CD4-positive, alpha-beta T cell treated with Interleukin-15 for 1 hour (primary cell): Measurements from ENCODE around the gene TMEM178B.

Experiments used
- DNase-seq: peaks from one replicate; pipeline ENCODE4 v3.0.0-alpha.2; 2020

The TMEM178B gene

GRCh38 chr7:141265668-141266067 is 191.8 kb downstream of the TMEM178B start:
- no peak for DNase-seq

- no peak for DNase-seq
Measured at GRCh38 chr7:141268614-141269013, 194.8 kb downstream of the TMEM178B start.

DNA sequence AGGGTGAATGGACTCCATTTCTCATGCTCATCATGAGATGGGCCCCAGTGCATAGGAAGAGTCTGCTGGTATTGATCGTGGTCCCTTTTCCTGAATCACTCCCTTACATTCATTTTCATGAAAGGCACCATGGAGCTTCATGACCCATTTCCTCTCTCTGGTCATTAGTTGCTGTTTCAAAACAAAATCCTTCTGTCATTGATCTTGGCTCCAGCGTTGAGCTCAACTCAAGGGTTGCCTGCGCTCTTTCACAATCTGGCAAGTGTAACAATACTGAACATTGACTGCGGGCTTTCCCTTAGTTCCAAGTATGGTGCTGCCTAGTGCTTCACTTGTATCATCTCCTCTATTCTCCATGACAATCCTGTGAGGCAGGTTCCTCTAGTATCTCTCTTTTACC is 197.6 kb downstream of the TMEM178B start:
- DNase-seq: no peak

GRCh38 chr7:141272417-141272816 is 198.6 kb downstream of the TMEM178B start:
- DNase-seq: no peak

DNA sequence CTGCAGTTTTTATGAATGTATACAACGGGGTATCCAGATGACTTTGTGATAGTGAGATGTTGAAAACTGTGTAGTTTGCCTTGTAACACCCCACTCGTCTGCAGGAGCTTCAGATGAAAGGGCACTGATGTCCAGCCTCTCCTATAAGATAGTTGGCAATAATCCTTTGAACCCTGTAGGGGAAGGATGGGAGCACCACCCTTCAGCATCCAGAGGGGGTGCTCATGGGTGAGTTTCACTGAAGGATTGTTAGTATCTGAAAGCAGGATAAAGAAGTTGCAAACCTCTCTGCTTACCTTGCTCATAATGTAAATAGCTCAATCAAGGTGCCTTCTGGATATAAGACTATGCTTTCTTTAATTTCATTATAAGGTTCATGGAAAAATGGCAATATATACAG is 201.5 kb downstream of the TMEM178B start:
- no peak for DNase-seq

- DNase-seq: no peak
Measured at GRCh38 chr7:141276031-141276430, 202.2 kb downstream of the TMEM178B start.

DNA sequence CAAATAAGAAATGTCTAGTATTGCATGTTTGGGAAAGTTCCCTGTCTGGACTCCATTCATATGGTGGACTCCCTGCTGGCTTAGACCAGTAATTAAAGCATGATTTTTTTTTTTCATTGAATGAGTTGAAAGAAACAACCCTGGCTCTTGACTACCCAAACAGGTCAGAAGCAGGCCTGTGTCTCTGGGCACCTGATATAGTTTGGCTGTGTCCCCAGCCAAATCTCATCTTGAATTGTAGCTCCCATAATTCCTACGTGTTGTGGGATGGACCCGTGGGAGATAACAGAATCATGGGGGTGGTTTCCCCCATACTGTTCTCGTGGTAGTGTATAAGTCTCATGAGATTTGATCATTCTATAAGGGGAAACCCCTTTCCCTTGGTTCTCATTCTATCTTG is 206.2 kb downstream of the TMEM178B start:
- no peak for DNase-seq

GRCh38 chr7:141281311-141281710 is 207.4 kb downstream of the TMEM178B start:
- DNase-seq: no peak

DNA sequence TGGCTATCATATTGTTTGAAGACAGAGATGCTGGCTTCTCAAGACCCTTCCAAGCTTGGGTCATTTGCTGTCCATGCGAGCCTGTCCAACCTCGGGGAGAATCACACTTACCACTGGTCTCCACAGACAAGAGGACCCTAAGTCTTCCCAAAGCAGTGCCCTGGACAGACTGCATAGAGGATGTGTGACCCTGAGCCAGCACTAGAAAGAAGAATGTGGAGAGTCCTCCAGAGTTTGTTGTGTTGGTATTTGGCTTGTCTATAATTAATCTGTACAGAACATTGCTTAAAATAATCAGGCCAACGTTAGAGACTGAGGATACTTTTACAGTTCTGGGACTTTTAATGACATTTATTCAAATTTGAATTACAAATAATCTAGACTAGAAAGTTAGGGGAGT is 212.7 kb downstream of the TMEM178B start:
- DNase-seq: no peak

DNA sequence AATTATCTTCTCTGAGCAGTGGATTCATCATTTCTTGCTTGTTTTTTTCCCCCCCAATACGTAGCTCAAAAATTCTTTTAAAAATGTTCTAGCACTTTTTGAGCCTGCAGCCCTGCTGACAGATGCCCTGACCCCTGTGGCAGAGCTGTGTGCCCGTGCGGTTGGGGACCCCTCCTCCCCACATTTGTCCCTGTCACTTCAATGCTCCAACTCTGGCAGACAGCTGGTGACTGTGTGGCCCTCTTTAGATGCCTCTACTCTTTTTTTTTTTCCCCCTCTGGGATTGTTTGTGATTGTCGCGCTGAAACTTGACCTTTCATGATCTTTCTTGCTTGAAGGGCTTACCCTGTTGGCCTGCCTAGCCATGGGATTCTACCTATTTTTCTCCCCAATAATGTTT is 214.1 kb downstream of the TMEM178B start:
- DNase-seq: no peak

DNA sequence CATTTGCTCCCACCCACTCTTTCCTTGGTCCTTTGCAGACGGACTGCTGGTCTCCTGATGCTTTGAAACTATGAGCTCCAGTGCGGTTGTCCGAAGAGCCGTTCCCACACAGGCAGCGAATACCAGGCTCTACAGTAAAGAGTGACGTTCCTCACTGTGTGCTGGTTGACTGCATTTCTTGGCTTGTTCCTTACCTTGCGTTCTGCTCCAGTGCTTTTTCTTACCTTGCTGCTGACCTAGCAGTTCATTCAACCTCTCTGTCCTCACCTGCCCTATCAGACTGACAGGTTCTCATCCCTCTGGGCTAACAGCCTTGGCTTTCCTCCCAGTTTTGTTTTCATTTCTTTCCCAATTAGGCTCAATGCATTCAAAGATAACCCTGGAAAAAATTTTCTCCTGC is 214.8 kb downstream of the TMEM178B start:
- no peak for DNase-seq

DNA sequence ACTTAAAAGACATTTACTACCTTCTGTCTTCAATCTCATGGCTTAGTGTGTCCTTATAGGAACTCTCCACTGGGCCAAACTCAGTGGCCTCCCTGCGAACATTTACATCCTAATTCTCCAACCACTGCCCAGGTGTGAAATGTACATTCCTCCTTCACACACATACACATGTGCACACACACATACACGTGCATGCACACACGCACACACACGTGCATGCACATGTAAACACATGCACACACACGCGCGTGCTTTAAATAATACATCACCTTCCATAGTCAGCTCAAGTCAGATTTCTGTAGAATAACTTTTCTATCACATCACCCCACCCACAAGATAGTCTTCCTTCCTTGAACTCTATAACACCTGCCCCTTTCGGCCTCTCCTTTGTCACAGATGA is 216.5 kb downstream of the TMEM178B start:
- no peak for DNase-seq

DNA sequence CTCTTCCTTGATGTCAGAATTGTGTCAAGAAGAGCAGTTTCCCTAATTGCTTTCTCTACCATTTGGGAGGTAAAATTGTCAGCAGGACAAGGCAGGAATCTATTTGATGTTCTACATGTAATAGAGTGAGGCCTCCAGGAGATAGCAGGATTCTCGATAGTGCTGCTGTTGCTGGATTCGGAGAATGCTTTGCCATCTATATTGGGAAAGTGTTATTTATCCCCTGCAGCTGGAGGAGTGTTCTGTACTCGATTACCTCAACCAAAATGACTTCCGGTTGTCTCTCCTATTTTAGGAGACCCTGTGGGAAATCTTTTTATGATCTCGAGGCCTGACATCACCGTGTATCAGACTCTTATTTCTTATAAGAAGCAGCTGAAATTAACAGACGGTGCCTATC is 217.1 kb downstream of the TMEM178B start:
- DNase-seq: no peak

GRCh38 chr7:141291541-141291940 is 217.7 kb downstream of the TMEM178B start:
- DNase-seq: no peak

DNA sequence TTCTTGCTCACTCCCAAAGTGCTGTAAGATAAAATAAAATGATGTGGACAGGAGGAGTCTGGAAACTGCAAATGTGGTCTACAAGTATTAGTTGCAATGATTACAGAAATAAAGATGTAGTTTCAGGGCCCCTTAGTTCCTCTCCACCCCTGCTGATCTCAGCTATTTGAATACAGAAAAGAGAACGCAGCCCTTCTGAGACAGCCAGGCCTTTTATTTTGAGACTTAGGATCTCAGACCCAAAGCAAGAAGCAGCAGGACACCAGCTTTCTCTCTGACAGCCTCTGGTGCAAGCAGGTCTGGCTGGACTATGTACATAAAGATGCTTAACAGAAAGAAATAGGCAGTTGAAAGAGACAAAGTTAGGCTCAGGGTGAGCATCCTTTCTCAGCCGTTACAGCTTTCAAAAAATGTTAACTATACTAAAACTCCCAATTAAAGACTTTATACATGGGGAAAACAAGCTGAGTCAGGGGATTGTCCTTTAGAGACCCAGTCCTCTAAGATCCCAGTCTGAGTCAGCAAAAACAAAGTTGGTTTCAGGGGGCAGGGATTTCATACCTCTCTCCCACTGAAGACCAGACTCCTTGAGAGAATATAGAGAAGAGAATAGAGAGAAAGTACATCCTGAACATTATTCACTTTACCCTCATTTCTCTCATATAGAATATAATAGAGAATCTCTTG is 220.4 kb downstream of the TMEM178B start:
- no peak for DNase-seq

- DNase-seq: no peak
Measured at GRCh38 chr7:141295367-141295895, 221.6 kb downstream of the TMEM178B start.

- DNase-seq: no peak
Measured at GRCh38 chr7:141300816-141301215, 227.0 kb downstream of the TMEM178B start.

- DNase-seq: no peak
Measured at GRCh38 chr7:141301544-141301943, 227.7 kb downstream of the TMEM178B start.

DNA sequence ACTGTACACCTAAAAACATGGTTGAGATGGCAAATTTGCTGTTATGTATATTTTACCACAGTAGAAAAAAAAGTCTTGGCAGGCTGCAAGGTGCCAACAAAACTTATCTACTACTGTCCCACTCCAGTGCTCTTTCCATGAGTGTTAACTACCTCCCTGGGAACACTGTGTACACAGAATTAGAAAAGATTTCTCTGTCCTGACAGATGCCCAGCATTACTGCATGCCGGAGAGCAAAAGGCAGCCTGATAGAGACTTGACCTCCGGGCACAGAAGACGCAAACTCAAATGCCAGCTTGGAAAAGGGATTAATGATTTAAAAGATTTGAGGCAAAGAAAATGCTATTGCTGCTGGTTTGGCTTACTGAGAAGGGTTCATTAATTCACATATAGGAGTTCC is 228.8 kb downstream of the TMEM178B start:
- DNase-seq: no peak

- DNase-seq: no peak
Measured at GRCh38 chr7:141304291-141304690, 230.4 kb downstream of the TMEM178B start.

GRCh38 chr7:141306081-141306480 is 232.2 kb downstream of the TMEM178B start:
- DNase-seq: no peak

GRCh38 chr7:141312395-141312794 is 238.5 kb downstream of the TMEM178B start:
- DNase-seq: no peak

DNA sequence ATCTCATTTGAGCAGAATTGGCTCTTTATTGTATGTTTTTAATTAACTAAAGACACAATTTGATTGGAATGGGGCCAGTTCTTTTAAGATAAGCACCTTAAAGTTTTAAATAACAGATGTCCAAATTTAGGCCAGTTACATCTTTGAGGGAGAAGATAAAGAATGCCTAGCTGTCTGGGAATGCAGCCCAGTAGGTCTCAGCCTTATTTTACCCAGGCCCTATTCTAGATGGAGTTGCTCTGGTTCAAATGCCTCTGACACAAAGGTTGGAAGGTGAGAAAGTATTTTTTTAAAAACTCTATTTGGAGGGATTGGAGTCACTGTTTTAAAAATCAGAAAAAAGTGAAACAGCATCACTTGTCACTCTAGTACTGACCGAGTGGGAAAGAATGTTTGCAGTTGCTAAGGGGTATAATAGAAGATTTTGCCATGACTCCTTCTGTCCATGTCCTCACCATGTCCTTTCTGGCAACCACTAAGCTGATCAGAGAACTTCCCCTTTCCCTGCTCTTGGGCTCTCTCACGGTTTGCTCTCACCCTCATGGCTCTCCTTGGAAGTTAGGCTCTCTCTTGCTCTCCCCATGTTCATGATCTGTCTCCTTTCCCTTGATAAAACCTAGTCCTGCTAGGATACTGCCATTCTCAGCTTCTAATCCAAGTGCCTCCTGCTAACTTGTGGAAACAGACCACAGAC is 239.1 kb downstream of the TMEM178B start:
- no peak for DNase-seq

- no peak for DNase-seq
Measured at GRCh38 chr7:141313896-141314295, 240.0 kb downstream of the TMEM178B start.
